LNCAP (cell line): ENCODE measurements around the gene PIK3R1.

Source experiments
- TF ChIP-seq, protein P1 (sequence below): fragments of 450-650 bp; IDR thresholded peaks from 2 replicates; pipeline ENCODE4 v1.5.1; 2017; ENCODE audit warnings: mild to moderate bottlenecking

Gene PIK3R1

DNA sequence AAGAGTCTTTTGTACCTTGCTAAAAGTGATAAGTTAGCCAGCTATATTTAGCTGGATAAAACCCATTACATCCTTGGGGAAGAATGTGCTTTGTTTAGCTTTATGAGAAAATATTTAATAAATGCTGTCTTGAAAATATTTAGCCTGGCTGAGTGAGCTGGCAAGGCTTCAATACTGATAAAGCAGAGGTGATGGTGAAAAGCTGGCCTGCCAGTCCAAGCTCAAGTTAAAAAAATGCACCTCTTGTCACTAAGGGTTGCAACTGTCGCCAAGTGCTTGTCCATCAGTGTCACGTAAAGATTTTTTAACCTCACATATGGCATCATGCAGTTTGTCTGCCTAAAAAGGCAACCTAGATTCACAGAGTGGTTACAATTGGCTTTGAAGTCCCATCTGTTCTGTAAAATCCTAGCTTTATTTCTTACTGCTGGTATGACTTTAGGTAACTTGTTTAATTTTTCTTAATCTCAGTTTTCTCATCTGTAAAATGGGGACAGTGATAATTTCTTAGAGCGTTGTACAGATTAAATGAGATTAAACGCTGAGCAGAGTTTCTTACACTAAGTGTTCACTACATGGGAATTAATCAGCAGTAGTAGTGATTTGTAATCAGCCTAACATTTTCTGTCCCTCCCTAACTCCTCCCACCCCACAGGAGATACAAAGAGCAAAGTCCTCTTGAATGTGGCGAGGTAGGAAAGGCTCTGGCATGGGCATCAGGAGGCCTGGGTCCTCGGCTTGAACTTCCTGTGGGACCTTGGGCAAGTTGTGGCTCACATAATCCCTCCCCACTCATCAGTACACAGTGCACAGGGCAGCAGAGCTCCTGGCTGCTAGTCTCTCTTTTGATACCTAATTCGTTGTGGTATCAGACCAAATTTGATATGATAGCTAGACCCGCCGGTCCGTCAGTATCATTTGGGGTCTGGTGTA is 48.7 kb downstream of the PIK3R1 start:
- TF ChIP-seq, protein P1, sequence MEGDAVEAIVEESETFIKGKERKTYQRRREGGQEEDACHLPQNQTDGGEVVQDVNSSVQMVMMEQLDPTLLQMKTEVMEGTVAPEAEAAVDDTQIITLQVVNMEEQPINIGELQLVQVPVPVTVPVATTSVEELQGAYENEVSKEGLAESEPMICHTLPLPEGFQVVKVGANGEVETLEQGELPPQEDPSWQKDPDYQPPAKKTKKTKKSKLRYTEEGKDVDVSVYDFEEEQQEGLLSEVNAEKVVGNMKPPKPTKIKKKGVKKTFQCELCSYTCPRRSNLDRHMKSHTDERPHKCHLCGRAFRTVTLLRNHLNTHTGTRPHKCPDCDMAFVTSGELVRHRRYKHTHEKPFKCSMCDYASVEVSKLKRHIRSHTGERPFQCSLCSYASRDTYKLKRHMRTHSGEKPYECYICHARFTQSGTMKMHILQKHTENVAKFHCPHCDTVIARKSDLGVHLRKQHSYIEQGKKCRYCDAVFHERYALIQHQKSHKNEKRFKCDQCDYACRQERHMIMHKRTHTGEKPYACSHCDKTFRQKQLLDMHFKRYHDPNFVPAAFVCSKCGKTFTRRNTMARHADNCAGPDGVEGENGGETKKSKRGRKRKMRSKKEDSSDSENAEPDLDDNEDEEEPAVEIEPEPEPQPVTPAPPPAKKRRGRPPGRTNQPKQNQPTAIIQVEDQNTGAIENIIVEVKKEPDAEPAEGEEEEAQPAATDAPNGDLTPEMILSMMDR = no peak

DNA sequence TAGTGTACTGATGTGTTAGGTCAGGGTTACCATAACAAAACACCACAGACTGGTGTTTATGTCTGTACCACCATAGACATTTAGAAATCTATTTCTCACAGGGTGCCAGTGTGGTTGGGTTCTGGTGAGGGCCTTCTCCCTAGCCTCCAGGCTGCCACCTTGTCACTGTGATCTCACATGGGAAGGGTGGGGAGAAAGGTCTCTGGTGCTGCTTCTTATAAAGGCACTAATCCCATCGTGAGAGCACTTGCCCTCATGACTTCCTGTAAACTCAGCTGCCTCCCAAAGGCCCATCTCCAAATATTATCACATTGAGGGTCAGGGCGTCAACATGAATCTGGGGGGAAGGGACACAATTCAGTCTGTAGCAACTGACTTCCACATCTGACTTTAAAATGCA is 49.8 kb downstream of the PIK3R1 start:
- TF ChIP-seq, protein P1 = no peak

DNA sequence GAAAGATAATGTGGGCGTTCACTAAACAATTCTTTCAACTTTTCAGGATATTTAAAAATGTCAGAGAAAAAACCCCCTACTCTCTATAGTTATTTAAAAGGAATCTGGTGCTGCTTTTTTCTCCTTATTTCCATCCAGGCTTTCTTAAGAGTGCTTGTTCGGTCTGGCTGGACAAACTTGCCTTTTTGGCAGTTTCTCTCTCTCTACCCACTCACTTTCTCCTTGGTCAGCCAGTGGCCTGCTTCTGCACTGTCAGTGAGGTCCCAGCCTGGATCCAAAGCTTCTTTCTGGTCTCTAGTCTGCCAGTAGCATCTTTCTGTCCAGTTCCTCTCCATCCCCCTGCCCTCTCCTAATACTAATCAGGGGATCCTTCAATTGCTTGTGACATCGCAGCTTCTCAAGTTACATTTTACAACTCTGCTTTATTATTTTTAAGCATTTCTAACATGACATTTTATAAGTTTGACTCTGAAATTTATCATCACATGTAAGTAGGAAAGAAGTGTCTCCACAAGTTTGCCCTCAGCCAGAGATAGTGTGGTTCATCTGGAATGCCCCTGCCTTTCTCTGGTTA is 50.4 kb downstream of the PIK3R1 start:
- TF ChIP-seq, protein P1 = no peak

DNA sequence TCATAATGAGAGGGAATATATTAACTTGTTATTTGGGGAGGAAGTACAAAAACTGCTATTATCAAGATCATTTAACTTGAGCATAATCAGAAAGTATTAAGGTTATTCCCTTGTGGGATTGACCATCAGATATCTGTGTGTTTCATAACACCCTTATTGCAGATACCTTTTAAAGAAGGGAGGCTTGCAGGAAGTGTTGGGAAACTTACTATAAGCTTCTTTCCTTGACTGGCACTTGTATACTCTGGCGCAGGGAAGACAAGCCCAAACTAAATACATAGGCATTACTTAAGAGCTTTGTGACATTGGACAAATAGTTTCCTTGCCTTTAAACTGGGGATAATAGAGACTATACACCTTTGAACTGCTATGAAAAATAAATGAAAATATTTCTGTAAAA is 50.9 kb downstream of the PIK3R1 start:
- TF ChIP-seq, protein P1 = no peak

DNA sequence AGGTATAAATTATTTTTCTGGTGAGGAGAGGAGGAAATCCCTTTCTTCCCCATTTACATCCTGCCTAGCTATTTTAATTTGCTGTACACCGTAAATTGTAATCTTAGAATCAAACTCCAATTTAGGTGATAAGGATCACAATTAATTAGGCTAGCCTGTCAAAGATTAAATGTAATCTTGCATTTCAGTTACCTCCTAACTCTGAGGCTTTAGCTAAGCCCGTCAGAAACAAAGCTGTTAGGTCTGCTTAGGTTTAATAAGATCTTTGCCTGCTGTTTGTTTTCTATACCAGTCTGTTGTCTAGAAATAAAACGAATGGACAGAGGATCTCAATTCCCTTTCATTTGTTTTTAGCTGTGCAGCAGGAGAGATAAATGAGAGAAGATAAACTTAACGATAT is 51.5 kb downstream of the PIK3R1 start:
- TF ChIP-seq, protein P1 = no peak

DNA sequence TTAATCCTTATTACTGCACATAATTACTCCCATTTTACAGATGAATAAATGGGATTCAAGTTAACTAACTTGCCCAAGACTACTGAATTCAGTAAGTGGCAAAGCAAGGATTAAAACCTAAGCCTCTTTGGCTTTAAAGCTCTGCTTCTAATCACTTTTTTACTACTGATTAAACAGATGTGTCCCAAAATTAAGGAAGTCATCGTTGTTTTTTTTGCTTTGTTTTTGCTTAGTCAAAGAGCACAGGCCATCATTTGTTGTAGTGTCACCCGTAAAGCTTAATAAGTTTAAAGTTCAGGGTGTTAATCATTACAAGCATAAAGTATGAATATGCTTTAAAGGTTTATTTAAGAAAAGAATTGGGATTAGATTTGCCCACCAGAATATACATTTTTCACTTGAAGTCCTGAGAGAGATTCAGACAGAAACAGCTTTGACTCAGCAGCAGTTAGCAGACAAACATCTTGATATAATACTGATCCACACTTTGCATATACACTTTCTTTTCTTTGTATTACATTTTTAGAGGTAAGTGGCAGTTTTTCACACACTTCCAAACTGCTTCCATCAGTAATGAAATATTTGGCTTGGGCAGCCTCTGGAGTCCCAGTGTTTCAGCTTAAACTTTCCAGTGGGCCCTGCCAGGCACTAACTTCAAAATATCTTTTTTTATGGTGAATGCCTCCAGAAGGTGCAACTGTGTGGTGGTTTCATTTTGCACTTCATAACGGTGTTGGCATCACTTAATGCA is 52.7 kb downstream of the PIK3R1 start:
- TF ChIP-seq, protein P1 = no peak

DNA sequence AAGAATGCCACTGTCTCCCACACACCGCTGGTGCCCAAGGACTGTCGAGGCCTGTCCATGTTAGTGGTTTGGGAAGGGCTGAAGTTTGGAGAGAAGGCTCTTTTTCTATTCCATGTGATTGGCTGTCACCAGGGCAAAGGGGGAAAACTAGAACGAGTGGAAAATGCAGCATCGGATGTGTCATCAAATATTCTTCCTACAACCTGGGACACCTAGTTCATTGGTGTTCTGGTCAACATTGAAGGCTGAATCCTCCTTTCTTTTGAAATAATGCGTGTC is 53.2 kb downstream of the PIK3R1 start:
- TF ChIP-seq, protein P1 = no peak
